Measurements from ENCODE around the gene NHLH1. TPM values are rescaled to one million over a fixed set of nuclear protein-coding genes. Genes with fewer than 3 reads are reported as not detected.
A peak's percentile ranks its signal among the peaks of the same experiment; 100 is the strongest.

NHLH1 gene
- polyA plus RNA-seq, 3 donors: 1.0 TPM; not detected in 2

DNA sequence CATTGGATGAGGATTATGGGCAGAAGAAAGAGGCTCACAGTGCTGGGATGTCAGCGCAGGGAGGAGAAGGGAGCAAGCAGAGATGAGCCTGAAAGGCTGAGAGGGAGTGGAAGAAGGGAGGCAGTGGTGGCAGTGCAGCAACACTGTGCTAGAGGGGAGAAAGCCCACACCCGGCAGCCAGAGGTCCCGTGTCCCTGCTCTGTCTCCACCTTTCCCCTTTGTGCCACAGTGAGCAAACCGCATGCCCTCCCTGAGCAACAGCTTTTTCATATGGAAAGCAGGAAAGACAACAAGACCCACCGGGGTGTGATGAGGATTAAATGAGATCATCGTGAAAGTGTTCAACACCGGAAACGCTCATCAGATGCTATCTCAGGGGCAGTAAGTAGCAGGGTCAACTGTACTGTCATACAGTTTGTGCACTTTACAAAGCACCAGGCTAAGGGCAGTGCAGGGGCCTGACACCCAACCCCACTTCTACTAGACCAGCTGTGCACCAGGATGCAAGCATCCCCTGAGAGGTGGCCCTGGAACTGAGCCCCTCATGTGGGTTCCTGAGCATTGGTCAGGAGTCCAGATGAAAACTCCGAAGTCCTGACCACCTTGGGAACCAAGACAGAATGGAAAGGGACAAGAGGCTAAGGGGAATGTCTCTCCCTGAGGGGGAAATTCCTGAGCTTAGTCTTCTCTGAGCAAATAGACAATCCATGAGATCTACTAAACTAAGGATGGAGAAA is 9.1 kb downstream of the NHLH1 start:
- no peaks in the 10 kb centered on the region for H3K79me2 ChIP-seq (ENCODE audit: insufficient read depth, low read length)
- no peaks in the 10 kb centered on the region for H4K20me1 ChIP-seq (ENCODE audit: insufficient read depth, low read length)
- peak overlapping the region; percentile 71 to 86 for H3K4me3 Mint-ChIP-seq
- TF ChIP-seq, protein P1, sequence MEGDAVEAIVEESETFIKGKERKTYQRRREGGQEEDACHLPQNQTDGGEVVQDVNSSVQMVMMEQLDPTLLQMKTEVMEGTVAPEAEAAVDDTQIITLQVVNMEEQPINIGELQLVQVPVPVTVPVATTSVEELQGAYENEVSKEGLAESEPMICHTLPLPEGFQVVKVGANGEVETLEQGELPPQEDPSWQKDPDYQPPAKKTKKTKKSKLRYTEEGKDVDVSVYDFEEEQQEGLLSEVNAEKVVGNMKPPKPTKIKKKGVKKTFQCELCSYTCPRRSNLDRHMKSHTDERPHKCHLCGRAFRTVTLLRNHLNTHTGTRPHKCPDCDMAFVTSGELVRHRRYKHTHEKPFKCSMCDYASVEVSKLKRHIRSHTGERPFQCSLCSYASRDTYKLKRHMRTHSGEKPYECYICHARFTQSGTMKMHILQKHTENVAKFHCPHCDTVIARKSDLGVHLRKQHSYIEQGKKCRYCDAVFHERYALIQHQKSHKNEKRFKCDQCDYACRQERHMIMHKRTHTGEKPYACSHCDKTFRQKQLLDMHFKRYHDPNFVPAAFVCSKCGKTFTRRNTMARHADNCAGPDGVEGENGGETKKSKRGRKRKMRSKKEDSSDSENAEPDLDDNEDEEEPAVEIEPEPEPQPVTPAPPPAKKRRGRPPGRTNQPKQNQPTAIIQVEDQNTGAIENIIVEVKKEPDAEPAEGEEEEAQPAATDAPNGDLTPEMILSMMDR (IDR thresholded peaks at IDR 0.05): no peak
- H3K4me3 ChIP-seq (replicated peaks in 1 of 3; ENCODE audit: low read depth in 2 of 3, low read length in 3 of 3): peak overlapping the region in 1 of 3 experiments; percentile 66
- H3K27ac ChIP-seq (ENCODE audit: low read depth in 1 of 2, low read length in 2 of 2): peak overlapping the region; percentile 50 to 75
- no peaks in the 10 kb centered on the region for H3K36me3 Mint-ChIP-seq
- H3K9me3 ChIP-seq (replicated peaks in 1 of 2; ENCODE audit: control insufficient read depth in 1 of 2, insufficient read depth in 1 of 2, low read length in 2 of 2): no peaks in the 10 kb centered on the region
- no peaks in the 10 kb centered on the region for H3K9me3 Mint-ChIP-seq
- intact Hi-C loops (cut with micrococcal nuclease): loop anchor here in 1 of 2 donors (5.0 kb wide), 2 partner anchors 39 to 184 kb away; partner anchors contain the start of gene CASQ1
- peak in 1 of 3 donors; percentile 30 for DNase-seq
- peak overlapping the region; percentile 28 for H3K9ac ChIP-seq (ENCODE audit: insufficient read depth, low read length, poor library complexity, severe bottlenecking)
- peaks cover 39% of the 10 kb centered on the region for H3K4me1 Mint-ChIP-seq
- peaks cover 1 to 6% (median 5%) of the 10 kb centered on the region in 3 donors for H3K27me3 Mint-ChIP-seq (ENCODE audit: low read depth in 3 of 3)
- H2AFZ ChIP-seq (ENCODE audit: insufficient read depth, low read depth, low read length, poor library complexity, severe bottlenecking): peak overlapping the region; percentile 78
- WGBS (ENCODE audit: insufficient coverage): 12% methylated on average over 3 of the region's 9 CpGs
- H3K27me3 ChIP-seq (ENCODE audit: control insufficient read depth in 2 of 2, insufficient read depth in 2 of 2, low read length in 2 of 2): no peaks in the 10 kb centered on the region
- H3K27ac Mint-ChIP-seq: peak overlapping the region; percentile 82 to 95 (median 94)
- no peaks in the 10 kb centered on the region for H3K36me3 ChIP-seq (replicated peaks in 1 of 2; ENCODE audit: control insufficient read depth in 1 of 2, insufficient read depth in 2 of 2, low read length in 2 of 2)
- peaks cover 28 to 37% of the 10 kb centered on the region in 2 donors for H3K4me1 ChIP-seq (ENCODE audit: control insufficient read depth in 1 of 2, insufficient read depth in 2 of 2, low read length in 2 of 2)
- H3K4me2 ChIP-seq (replicated peaks; ENCODE audit: extremely low read depth, low read length, poor library complexity, severe bottlenecking): peak overlapping the region; percentile 74

DNA sequence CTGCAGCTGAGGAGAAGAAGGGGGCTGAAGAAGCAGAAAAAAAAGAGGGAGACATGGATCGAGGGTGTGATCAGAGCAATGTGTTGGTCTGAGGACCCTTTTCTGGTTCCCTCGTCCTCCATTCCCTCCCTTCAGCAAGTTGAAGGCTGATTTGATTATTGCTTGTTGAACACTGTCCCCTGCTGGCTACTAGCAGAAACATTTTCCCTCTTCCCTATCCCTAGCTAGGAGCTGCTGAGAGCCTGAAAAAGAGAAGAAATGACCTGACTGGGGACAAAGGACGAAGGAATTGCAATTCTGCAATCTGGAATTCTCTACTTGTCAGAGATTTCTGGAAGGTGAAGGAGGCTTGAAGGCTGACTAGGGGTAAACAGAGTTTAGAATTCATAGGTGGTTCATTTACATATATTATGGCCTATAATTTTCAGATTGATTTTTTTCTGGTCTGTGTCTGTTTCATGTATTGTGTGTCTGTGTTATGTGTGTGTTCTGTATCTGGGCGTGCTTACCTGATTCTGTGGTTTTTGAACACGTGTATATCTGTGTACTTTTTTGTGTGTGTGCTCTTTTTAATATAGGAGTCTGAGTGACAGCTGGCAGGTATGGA is 9.8 kb downstream of the NHLH1 start:
- Histone ChIP-seq H4K20me1 (ENCODE audit: insufficient read depth, low read length) (no peaks in the 10 kb centered on the region), H3K36me3 (replicated peaks in 1 of 2; ENCODE audit: control insufficient read depth in 1 of 2, insufficient read depth in 2 of 2, low read length in 2 of 2) (no peaks in the 10 kb centered on the region), H3K4me1 (ENCODE audit: control insufficient read depth in 1 of 2, insufficient read depth in 2 of 2, low read length in 2 of 2) (peaks cover 25 to 35% of the 10 kb centered on the region in 2 donors), H3K27ac (ENCODE audit: low read depth in 1 of 2, low read length in 2 of 2) (peak overlapping the region in 1 of 2 donors; percentile 75), H3K9me3 (replicated peaks in 1 of 2; ENCODE audit: control insufficient read depth in 1 of 2, insufficient read depth in 1 of 2, low read length in 2 of 2) (no peaks in the 10 kb centered on the region), H3K79me2 (ENCODE audit: insufficient read depth, low read length) (no peaks in the 10 kb centered on the region), H3K27me3 (ENCODE audit: control insufficient read depth in 2 of 2, insufficient read depth in 2 of 2, low read length in 2 of 2) (no peaks in the 10 kb centered on the region), H3K4me2 (replicated peaks; ENCODE audit: extremely low read depth, low read length, poor library complexity, severe bottlenecking) (peak overlapping the region; percentile 74), H3K4me3 (replicated peaks in 1 of 3; ENCODE audit: low read depth in 2 of 3, low read length in 3 of 3) (peak overlapping the region in 1 of 3 experiments; percentile 66), H3K9ac (ENCODE audit: insufficient read depth, low read length, poor library complexity, severe bottlenecking) (no peak overlapping the region), H2AFZ (ENCODE audit: insufficient read depth, low read depth, low read length, poor library complexity, severe bottlenecking) (peak overlapping the region; percentile 78)
- Mint-ChIP-seq H3K4me1 (peaks cover 36% of the 10 kb centered on the region), H3K36me3 (no peaks in the 10 kb centered on the region), H3K9me3 (no peaks in the 10 kb centered on the region), H3K27ac (peak overlapping the region in 2 of 7 donors; percentile 46 to 82), H3K27me3 (ENCODE audit: low read depth in 3 of 3) (peaks cover 1 to 6% (median 5%) of the 10 kb centered on the region in 3 donors), H3K4me3 (peak overlapping the region in 1 of 2 donors; percentile 86)
- peak; percentile 45 to 71 (median 64) for DNase-seq
- 20% methylated on average over 1 of the region's 5 CpGs for WGBS (ENCODE audit: insufficient coverage)
- intact Hi-C loops (cut with micrococcal nuclease): loop anchor here in 1 of 2 donors (5.0 kb wide), 2 partner anchors 39 to 184 kb away; partner anchors contain the start of gene CASQ1
- TF ChIP-seq, protein P1 (IDR thresholded peaks at IDR 0.05): peak; percentile 96

Data from CD14-positive monocyte (primary cell).